GM19455 (cell line): ENCODE results near the gene TNXB.
"Not testable (repeated sequence)": the region's sequence is repeated elsewhere in the genome, so short reads cannot be mapped to it uniquely, and the experiment has no call there.

Source experiments
- ATAC-seq: cut with Tn5 transposase; IDR thresholded peaks from one replicate; pipeline ENCODE4 v1.9.1; 2021; ENCODE audit not compliant: unreplicated experiment

The TNXB gene

GRCh38 chr6:32112431-32112980, 3.4 kb upstream of the TNXB start:
- no peak for ATAC-seq

GRCh38 chr6:32111424-32112066, 2.4 kb upstream of the TNXB start:
- no peak for ATAC-seq

GRCh38 chr6:32110632-32111031, 1.5 kb upstream of the TNXB start:
- no peak for ATAC-seq

GRCh38 chr6:32109765-32110160, 625 bp upstream of the TNXB start:
- ATAC-seq = no peak

- no peak for ATAC-seq
Measured at GRCh38 chr6:32108727-32109113, 418 bp downstream of the TNXB start.

GRCh38 chr6:32108094-32108627, 977 bp downstream of the TNXB start:
- no peak for ATAC-seq

GRCh38 chr6:32107406-32107805, 1.7 kb downstream of the TNXB start:
- ATAC-seq = no peak

- ATAC-seq = no peak
Measured at GRCh38 chr6:32105433-32105832, 3.7 kb downstream of the TNXB start.

GRCh38 chr6:32102255-32102654, 6.9 kb downstream of the TNXB start:
- no peak for ATAC-seq

- ATAC-seq = not testable (repeated sequence)
Measured at GRCh38 chr6:32100251-32100650, 8.9 kb downstream of the TNXB start.

GRCh38 chr6:32097364-32097763, 11.8 kb downstream of the TNXB start:
- ATAC-seq = no peak

GRCh38 chr6:32096394-32097258, 12.5 kb downstream of the TNXB start:
- ATAC-seq = no peak

- ATAC-seq = no peak
Measured at GRCh38 chr6:32096087-32096393, 13.1 kb downstream of the TNXB start.

GRCh38 chr6:32095338-32096086, 13.6 kb downstream of the TNXB start:
- no peak for ATAC-seq

GRCh38 chr6:32092760-32093497, 16.2 kb downstream of the TNXB start:
- ATAC-seq = no peak

GRCh38 chr6:32089082-32089828, 19.9 kb downstream of the TNXB start:
- no peak for ATAC-seq

- no peak for ATAC-seq
Measured at GRCh38 chr6:32088487-32089049, 20.6 kb downstream of the TNXB start.

GRCh38 chr6:32087574-32088486, 21.3 kb downstream of the TNXB start:
- ATAC-seq = no peak
